ENCODE measurements around the gene MARCKS. TPM values are rescaled to one million over a fixed set of nuclear protein-coding genes. Genes with fewer than 3 reads are reported as not detected.
A peak's percentile ranks its signal among the peaks of the same experiment; 100 is the strongest.

The MARCKS gene
- total RNA-seq, 1 experiment from 2014 or later, result 93.2 TPM

- no peaks in the 10 kb centered on the region for H3K36me3 ChIP-seq (ENCODE audit: low read depth)
- CTCF ChIA-PET, result no interaction called here
- no peak overlapping the region for H3K4me3 ChIP-seq
- H3F3A ChIP-seq (ENCODE audit: insufficient read depth, low read depth), result no peaks in the 10 kb centered on the region
- TF ChIP-seq CTCF (conservative IDR thresholded peaks at IDR 0.05) (no peak), EZH2 (IDR thresholded peaks at IDR 0.05; ENCODE audit: low read depth) (no peak)
- H3K4me2 ChIP-seq, result no peak overlapping the region
- intact Hi-C loops (cut with micrococcal nuclease; ENCODE audit: unreplicated experiment), result no loop called here
- H3K27me3 ChIP-seq (ENCODE audit: insufficient read depth, low read depth), result no peaks in the 10 kb centered on the region
- H2AFZ ChIP-seq, result no peak overlapping the region
- POLR2A ChIA-PET (ENCODE audit: unreplicated experiment), result interaction anchor here (0.7 kb wide), 1 partner anchor 1537 kb away, joined by 3 read pairs; no protein-coding TSS in a partner anchor
- no peaks in the 10 kb centered on the region for H4K20me1 ChIP-seq (ENCODE audit: insufficient read depth)
- no peak for DNase-seq
- H3K4me1 ChIP-seq (replicated peaks; ENCODE audit: insufficient read depth), result peaks cover 12% of the 10 kb centered on the region
- H3K9me3 ChIP-seq (ENCODE audit: insufficient read depth, low read depth), result no peaks in the 10 kb centered on the region
- H3K79me2 ChIP-seq (ENCODE audit: low read depth), result no peaks in the 10 kb centered on the region
- H3K9me2 ChIP-seq (ENCODE audit: insufficient read depth), result no peaks in the 10 kb centered on the region
- H3K27ac ChIP-seq, result no peak overlapping the region
- no TSS peak for BruUV-seq (replicated peaks)
Observed at GRCh38 chr6:113818578-113818977, 38.6 kb upstream of the MARCKS start.

DNA sequence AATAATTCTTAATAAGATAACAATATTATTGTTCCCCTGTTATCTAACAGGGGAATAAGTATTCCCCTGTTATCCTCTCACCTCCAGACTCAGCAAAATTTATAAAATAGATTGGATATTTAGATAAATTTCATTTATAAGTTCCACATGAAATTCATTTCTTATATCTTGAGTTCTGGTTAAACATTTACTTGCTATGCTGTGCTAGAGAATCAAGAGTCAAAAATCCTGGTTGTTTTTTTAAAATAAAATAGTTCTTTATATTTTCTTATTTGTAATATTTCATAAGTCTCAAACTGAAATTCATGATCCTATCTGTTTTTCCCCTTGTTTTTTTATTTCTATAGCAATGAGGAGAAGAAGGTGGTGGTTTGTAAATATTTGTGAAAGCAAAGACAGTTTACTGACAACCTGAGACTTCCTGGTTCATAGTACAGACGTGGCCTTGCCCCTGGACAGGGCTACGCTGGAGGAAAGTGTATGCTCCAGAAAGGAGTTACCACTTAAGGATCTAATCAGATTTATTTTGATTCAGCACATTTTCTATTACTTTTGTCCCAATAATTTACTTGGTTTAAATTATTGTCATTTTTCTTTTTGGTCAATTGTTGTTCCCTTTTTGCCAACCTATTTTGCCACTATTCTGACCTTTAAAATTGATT is 37.8 kb upstream of the MARCKS start:
- no peaks in the 10 kb centered on the region for H3F3A ChIP-seq (ENCODE audit: insufficient read depth, low read depth)
- CTCF ChIA-PET, result no interaction called here
- intact Hi-C loops (cut with micrococcal nuclease; ENCODE audit: unreplicated experiment), result no loop called here
- H2AFZ ChIP-seq, result peak overlapping the region; percentile 39
- H3K4me1 ChIP-seq (replicated peaks; ENCODE audit: insufficient read depth), result peaks cover 12% of the 10 kb centered on the region
- no peaks in the 10 kb centered on the region for H4K20me1 ChIP-seq (ENCODE audit: insufficient read depth)
- H3K9me2 ChIP-seq (ENCODE audit: insufficient read depth), result no peaks in the 10 kb centered on the region
- H3K27me3 ChIP-seq (ENCODE audit: insufficient read depth, low read depth), result no peaks in the 10 kb centered on the region
- TF ChIP-seq EZH2 (IDR thresholded peaks at IDR 0.05; ENCODE audit: low read depth) (no peak), CTCF (conservative IDR thresholded peaks at IDR 0.05) (no peak)
- DNase-seq, result peak; percentile 7 to 62
- H3K9me3 ChIP-seq (ENCODE audit: insufficient read depth, low read depth), result no peaks in the 10 kb centered on the region
- H3K79me2 ChIP-seq (ENCODE audit: low read depth), result no peaks in the 10 kb centered on the region
- H3K27ac ChIP-seq, result no peak overlapping the region
- POLR2A ChIA-PET (ENCODE audit: unreplicated experiment), result interaction anchor here (0.7 kb wide), 1 partner anchor 1536 kb away, joined by 3 read pairs; no protein-coding TSS in a partner anchor
- no peaks in the 10 kb centered on the region for H3K36me3 ChIP-seq (ENCODE audit: low read depth)
- no TSS peak for BruUV-seq (replicated peaks)
- H3K4me2 ChIP-seq, result no peak overlapping the region
- H3K4me3 ChIP-seq, result no peak overlapping the region

GRCh38 chr6:113820761-113821160 is 36.4 kb upstream of the MARCKS start:
- H2AFZ ChIP-seq, result no peak overlapping the region
- H3K79me2 ChIP-seq (ENCODE audit: low read depth), result no peaks in the 10 kb centered on the region
- H3K4me3 ChIP-seq, result no peak overlapping the region
- no peak overlapping the region for H3K27ac ChIP-seq
- ChIA-PET CTCF (interaction anchor here (0.5 kb wide), 1 partner anchor 445 kb away, joined by 5 read pairs; no protein-coding TSS in a partner anchor), POLR2A (ENCODE audit: unreplicated experiment) (no interaction called here)
- intact Hi-C loops (cut with micrococcal nuclease; ENCODE audit: unreplicated experiment), result no loop called here
- TF ChIP-seq CTCF (conservative IDR thresholded peaks at IDR 0.05) (no peak), EZH2 (IDR thresholded peaks at IDR 0.05; ENCODE audit: low read depth) (no peak)
- H3K4me1 ChIP-seq (replicated peaks; ENCODE audit: insufficient read depth), result peaks cover 12% of the 10 kb centered on the region
- no peaks in the 10 kb centered on the region for H3K36me3 ChIP-seq (ENCODE audit: low read depth)
- no peaks in the 10 kb centered on the region for H3K9me3 ChIP-seq (ENCODE audit: insufficient read depth, low read depth)
- no peaks in the 10 kb centered on the region for H3K27me3 ChIP-seq (ENCODE audit: insufficient read depth, low read depth)
- no peak for DNase-seq
- no peak overlapping the region for H3K4me2 ChIP-seq
- no peaks in the 10 kb centered on the region for H3F3A ChIP-seq (ENCODE audit: insufficient read depth, low read depth)
- no TSS peak for BruUV-seq (replicated peaks)
- H4K20me1 ChIP-seq (ENCODE audit: insufficient read depth), result no peaks in the 10 kb centered on the region
- H3K9me2 ChIP-seq (ENCODE audit: insufficient read depth), result no peaks in the 10 kb centered on the region
